Astrocyte (in vitro differentiated cells and primary cell): ENCODE measurements around the gene FCHO2. TPM values are rescaled to one million over a fixed set of nuclear protein-coding genes. Genes with fewer than 3 reads are reported as not detected.

Experiments used
- DNase-seq: peaks from one replicate; pipeline ENCODE4 v3.0.0-alpha.2; 2010; ENCODE audit warnings: low read depth
- FAIRE-seq: peaks from 2 replicates; lab custom pipeline; 2011; peaks lifted over from hg19 to GRCh38; lab: Jason Lieb, UNC
- H2AFZ ChIP-seq: 2 replicates; pipeline ENCODE4 v1.6.0; 2012; ENCODE audit warnings: low read depth, low read length, inconsistent platforms
- H3K27ac ChIP-seq: 2 replicates; pipeline ENCODE4 v1.5.1; 2011; ENCODE audit warnings: low read depth, low read length, inconsistent platforms
- H3K27me3 ChIP-seq: 2 replicates; pipeline ENCODE4 v1.6.0; 2011; ENCODE audit warnings: low read length, inconsistent platforms; ENCODE audit not compliant: insufficient read depth
- H3K36me3 ChIP-seq: 2 replicates; pipeline ENCODE4 v1.5.1; 2011; ENCODE audit warnings: low read length, inconsistent platforms; ENCODE audit not compliant: insufficient read depth
- H3K4me1 ChIP-seq: 2 replicates; pipeline ENCODE4 v1.5.1; 2011; ENCODE audit warnings: low read length, inconsistent platforms; ENCODE audit not compliant: insufficient read depth
- H3K4me2 ChIP-seq: 2 replicates; pipeline ENCODE4 v1.6.0; 2012; ENCODE audit warnings: low read length, inconsistent platforms
- H3K4me3 ChIP-seq: 2 replicates; pipeline ENCODE4 v1.5.1; 2011; ENCODE audit warnings: low read depth, mild to moderate bottlenecking, low read length, inconsistent platforms; ENCODE audit not compliant: insufficient read depth
- H3K79me2 ChIP-seq: 2 replicates; pipeline ENCODE4 v1.6.0; 2012; ENCODE audit warnings: mild to moderate bottlenecking, low read length, inconsistent platforms; ENCODE audit not compliant: insufficient read depth
- H3K9ac ChIP-seq: 2 replicates; pipeline ENCODE4 v1.6.0; 2012; ENCODE audit warnings: mild to moderate bottlenecking, low read length, inconsistent platforms
- H3K9me3 ChIP-seq: 2 replicates; pipeline ENCODE4 v1.5.1; 2012; ENCODE audit warnings: low read depth, mild to moderate bottlenecking, low read length, inconsistent platforms; ENCODE audit not compliant: insufficient read depth
- H4K20me1 ChIP-seq: 2 replicates; pipeline ENCODE4 v1.6.0; 2012; ENCODE audit warnings: low read length, inconsistent platforms; ENCODE audit not compliant: insufficient read depth
- H3K27ac Mint-ChIP-seq: one replicate; pipeline ENCODE4 v1.8.0; 2021; ENCODE audit warnings: mild to moderate bottlenecking, mixed read lengths; ENCODE audit not compliant: unreplicated experiment
- H3K27me3 Mint-ChIP-seq: one replicate; pipeline ENCODE4 v1.8.0; 2021; ENCODE audit warnings: low read depth, mixed read lengths; ENCODE audit not compliant: unreplicated experiment
- H3K36me3 Mint-ChIP-seq: one replicate; pipeline ENCODE4 v1.8.0; 2021; ENCODE audit warnings: low read depth, mixed read lengths; ENCODE audit not compliant: unreplicated experiment
- H3K4me1 Mint-ChIP-seq: one replicate; pipeline ENCODE4 v1.8.0; 2021; ENCODE audit warnings: low read depth, mixed read lengths; ENCODE audit not compliant: unreplicated experiment
- H3K4me3 Mint-ChIP-seq: one replicate; pipeline ENCODE4 v1.8.0; 2021; ENCODE audit warnings: mild to moderate bottlenecking, moderate library complexity, mixed read lengths; ENCODE audit not compliant: unreplicated experiment
- H3K9me3 Mint-ChIP-seq: one replicate; pipeline ENCODE4 v1.8.0; 2021; ENCODE audit warnings: mild to moderate bottlenecking, mixed read lengths; ENCODE audit not compliant: unreplicated experiment
- CTCF ChIP-seq: IDR thresholded peaks from 2 replicates; pipeline ENCODE4 v1.5.1; 2011; ENCODE audit warnings: low read depth, mild to moderate bottlenecking, inconsistent platforms, low read length, moderate library complexity; ENCODE audit not compliant: insufficient read depth
- EZH2 ChIP-seq: IDR thresholded peaks from 2 replicates; pipeline ENCODE4 v1.6.1; 2012; ENCODE audit warnings: mild to moderate bottlenecking, low read length, inconsistent platforms; ENCODE audit not compliant: insufficient read depth
- total RNA-seq: library from RNA; stranded (reverse); gene quantifications from 2 replicates; pipeline ENCODE4 v1.2.1, GENCODE V29; 2021

The FCHO2 gene
- total RNA-seq, 1 donor from 2014 or later, result 20.7 TPM

- H2AFZ ChIP-seq, result no peak overlapping the region
- Mint-ChIP-seq H3K4me1 (peaks cover 5% of the 10 kb centered on the region), H3K27ac (no peak overlapping the region), H3K9me3 (peaks cover 8% of the 10 kb centered on the region), H3K4me3 (no peak overlapping the region), H3K36me3 (peaks cover 1% of the 10 kb centered on the region), H3K27me3 (peaks cover 2% of the 10 kb centered on the region)
- no peaks in the 10 kb centered on the region for H3K36me3 ChIP-seq
- H3K9ac ChIP-seq, result no peak overlapping the region
- no peak overlapping the region for H3K4me3 ChIP-seq
- no peak for TF ChIP-seq EZH2
- no peak for TF ChIP-seq CTCF
- H3K4me1 ChIP-seq, result no peaks in the 10 kb centered on the region
- FAIRE-seq (no peak), DNase-seq (no peak)
- H4K20me1 ChIP-seq, result no peaks in the 10 kb centered on the region
- H3K79me2 ChIP-seq, result no peaks in the 10 kb centered on the region
- H3K9me3 ChIP-seq, result no peaks in the 10 kb centered on the region
- H3K4me2 ChIP-seq, result no peak overlapping the region
- no peak overlapping the region for H3K27ac ChIP-seq
- no peaks in the 10 kb centered on the region for H3K27me3 ChIP-seq
These were observed 18.9 kb upstream of the FCHO2 start for GRCh38 chr5:72936893-72937292.

GRCh38 chr5:72937517-72938061, 18.3 kb upstream of the FCHO2 start:
- no peak overlapping the region for H3K4me3 Mint-ChIP-seq
- no peak overlapping the region for H2AFZ ChIP-seq
- H3K9ac ChIP-seq, result no peak overlapping the region
- H3K27ac Mint-ChIP-seq, result peak overlapping the region; percentile 61
- no peak overlapping the region for H3K27ac ChIP-seq
- no peaks in the 10 kb centered on the region for H3K79me2 ChIP-seq
- H3K9me3 Mint-ChIP-seq, result peaks cover 8% of the 10 kb centered on the region
- H4K20me1 ChIP-seq, result no peaks in the 10 kb centered on the region
- H3K36me3 Mint-ChIP-seq, result peaks cover 1% of the 10 kb centered on the region
- no peak overlapping the region for H3K4me2 ChIP-seq
- no peaks in the 10 kb centered on the region for H3K4me1 ChIP-seq
- no peak overlapping the region for H3K4me3 ChIP-seq
- no peaks in the 10 kb centered on the region for H3K27me3 ChIP-seq
- H3K27me3 Mint-ChIP-seq, result peaks cover 2% of the 10 kb centered on the region
- H3K9me3 ChIP-seq, result no peaks in the 10 kb centered on the region
- DNase-seq (no peak), FAIRE-seq (no peak)
- peaks cover 5% of the 10 kb centered on the region for H3K4me1 Mint-ChIP-seq
- TF ChIP-seq EZH2, result no peak
- TF ChIP-seq CTCF, result no peak
- H3K36me3 ChIP-seq, result no peaks in the 10 kb centered on the region

GRCh38 chr5:72938206-72938605, 17.6 kb upstream of the FCHO2 start:
- H3K9me3 ChIP-seq, result no peaks in the 10 kb centered on the region
- H3K9ac ChIP-seq, result no peak overlapping the region
- DNase-seq, result no peak
- no peak overlapping the region for H3K4me2 ChIP-seq
- Mint-ChIP-seq H3K4me3 (no peak overlapping the region), H3K4me1 (peaks cover 6% of the 10 kb centered on the region), H3K9me3 (peaks cover 7% of the 10 kb centered on the region), H3K27me3 (peaks cover 2% of the 10 kb centered on the region), H3K36me3 (peaks cover 1% of the 10 kb centered on the region), H3K27ac (peak overlapping the region; percentile 61)
- no peaks in the 10 kb centered on the region for H3K27me3 ChIP-seq
- H3K4me1 ChIP-seq, result no peaks in the 10 kb centered on the region
- H3K36me3 ChIP-seq, result no peaks in the 10 kb centered on the region
- no peak overlapping the region for H3K27ac ChIP-seq
- no peak overlapping the region for H2AFZ ChIP-seq
- FAIRE-seq, result no peak
- TF ChIP-seq CTCF (no peak), EZH2 (no peak)
- H3K79me2 ChIP-seq, result no peaks in the 10 kb centered on the region
- no peak overlapping the region for H3K4me3 ChIP-seq
- no peaks in the 10 kb centered on the region for H4K20me1 ChIP-seq
